H1 (cell line): ENCODE measurements around the gene STK33. TPM values are rescaled to one million over a fixed set of nuclear protein-coding genes. Genes with fewer than 3 reads are reported as not detected.
A peak's percentile ranks its signal among the peaks of the same experiment; 100 is the strongest.

Source experiments
- CTCF ChIA-PET: fragments of 300-600 bp; sonication (Branson Sonifier 250); formaldehyde crosslinking; loops from one replicate; lab custom pipeline; 2021; ENCODE audit not compliant: partially characterized antibody; lab: Charles Lee
- POLR2A ChIA-PET: fragments of 300-600 bp; sonication (Branson Sonifier 250); formaldehyde crosslinking; loops from one replicate; lab custom pipeline; 2021; ENCODE audit warnings: inconsistent platforms; ENCODE audit not compliant: partially characterized antibody; lab: Charles Lee
- DNase-seq, 2 experiments: peaks; one replicate each; pipeline versions ENCODE4 v3.0.0 to v3.0.0-alpha.2; 2010 to 2022; ENCODE audit warnings: low spot score in 2 of 2, low read depth in 1 of 2, mixed read lengths in 1 of 2
- FAIRE-seq: peaks from 2 replicates; lab custom pipeline; 2011; peaks lifted over from hg19 to GRCh38; lab: Jason Lieb, UNC
- H2AFZ ChIP-seq: 2 replicates; pipeline ENCODE4 v1.8.1; 2012; ENCODE audit warnings: low read length, inconsistent platforms
- H2AK5ac ChIP-seq: 2 replicates; pipeline ENCODE4 v1.6.1; 2013; ENCODE audit warnings: low read depth, low read length
- H2BK120ac ChIP-seq: replicated peaks from 2 replicates; pipeline ENCODE3; 2013; ENCODE audit warnings: low read depth, low read length, inconsistent platforms
- H2BK12ac ChIP-seq: 2 replicates; pipeline ENCODE4 v1.6.1; 2013; ENCODE audit warnings: low read depth, low read length
- H2BK15ac ChIP-seq: 2 replicates; pipeline ENCODE4 v1.6.1; 2013; ENCODE audit warnings: low read length
- H2BK20ac ChIP-seq: 2 replicates; pipeline ENCODE4 v1.6.1; 2013; ENCODE audit warnings: low read length
- H2BK5ac ChIP-seq: 2 replicates; pipeline ENCODE4 v1.6.1; 2013; ENCODE audit warnings: low read depth, low read length
- H3K14ac ChIP-seq: 2 replicates; pipeline ENCODE4 v1.6.1; 2013; ENCODE audit warnings: inconsistent platforms; ENCODE audit not compliant: insufficient read length
- H3K18ac ChIP-seq: 2 replicates; pipeline ENCODE4 v1.6.1; 2013; ENCODE audit warnings: low read length; ENCODE audit errors: extremely low read depth
- H3K23ac ChIP-seq: 2 replicates; pipeline ENCODE4 v1.6.1; 2013; ENCODE audit warnings: inconsistent platforms; ENCODE audit not compliant: insufficient read length
- H3K23me2 ChIP-seq: 2 replicates; pipeline ENCODE4 v1.6.1; 2013; ENCODE audit warnings: low read depth, low read length
- H3K27ac ChIP-seq: 2 replicates; pipeline ENCODE4 v1.6.1; 2011; ENCODE audit warnings: low read depth, low read length, inconsistent platforms
- H3K27me3 ChIP-seq, 4 experiments: replicated peaks in 1 of 4; 1 replicate in 1 of 4; 2 replicates in 3 of 4; pipeline versions ENCODE4 v1.6.1 to v1.8.1; 2011 to 2013; ENCODE audit warnings: low read length in 3 of 4, mild to moderate bottlenecking in 3 of 4, inconsistent platforms in 2 of 4, mixed read lengths in 2 of 4, moderate library complexity in 1 of 4; ENCODE audit not compliant: control insufficient read depth in 3 of 4, insufficient read depth in 3 of 4; ENCODE audit errors: extremely low read depth in 1 of 4
- H3K36me3 ChIP-seq, 4 experiments: 2 replicates each; pipeline versions ENCODE4 v1.6.1 to v1.8.1; 2011 to 2013; ENCODE audit warnings: mild to moderate bottlenecking in 4 of 4, low read length in 3 of 4, moderate library complexity in 2 of 4, control low read depth in 1 of 4, inconsistent platforms in 1 of 4; ENCODE audit not compliant: insufficient read depth in 4 of 4, control insufficient read depth in 2 of 4
- H3K4ac ChIP-seq: replicated peaks from 2 replicates; pipeline ENCODE3; 2013; ENCODE audit warnings: low read length, low read depth, mixed read lengths, inconsistent platforms; ENCODE audit not compliant: insufficient read length
- H3K4me1 ChIP-seq, 4 experiments: replicated peaks in 1 of 4; 1 replicate in 1 of 4; 2 replicates in 3 of 4; pipeline versions ENCODE4 v1.6.1 to v1.8.1; 2011 to 2013; ENCODE audit warnings: low read length in 3 of 4, inconsistent platforms in 2 of 4, mixed read lengths in 1 of 4; ENCODE audit not compliant: insufficient read depth in 4 of 4, control insufficient read depth in 3 of 4
- H3K4me2 ChIP-seq, 2 experiments: 2 replicates each; pipeline versions ENCODE4 v1.6.1 to v1.8.1; 2011 to 2013; ENCODE audit warnings: low read depth in 2 of 2, low read length in 2 of 2, control low read depth in 1 of 2, inconsistent platforms in 1 of 2, mild to moderate bottlenecking in 1 of 2; ENCODE audit not compliant: insufficient read depth in 1 of 2
- H3K4me3 ChIP-seq, 4 experiments: fragments of 200-600, 300-600 bp in 1 of 4; sonication (generic), shearing (Covaris generic), sonication (Bioruptor Twin) in 1 of 4; 2 replicates each; pipeline versions ENCODE4 v1.5.1 to v1.8.1; 2011 to 2016; ENCODE audit warnings: low read length in 4 of 4, low read depth in 3 of 4, control low read depth in 2 of 4, inconsistent platforms in 2 of 4, mild to moderate bottlenecking in 2 of 4, mixed read lengths in 1 of 4, moderate library complexity in 1 of 4; ENCODE audit not compliant: insufficient read depth in 2 of 4; ENCODE audit errors: extremely low read depth in 1 of 4
- H3K56ac ChIP-seq: replicated peaks from 2 replicates; pipeline ENCODE3; 2013; ENCODE audit warnings: low read depth, mild to moderate bottlenecking, mixed read lengths, low read length, inconsistent platforms; ENCODE audit not compliant: insufficient read length
- H3K79me1 ChIP-seq: 2 replicates; pipeline ENCODE4 v1.6.1; 2013; ENCODE audit warnings: low read depth, low read length, control low read depth
- H3K79me2 ChIP-seq, 2 experiments: 2 replicates each; pipeline versions ENCODE4 v1.6.1 to v1.8.1; 2012 to 2013; ENCODE audit warnings: low read length in 2 of 2, mild to moderate bottlenecking in 2 of 2, inconsistent platforms in 1 of 2; ENCODE audit not compliant: insufficient read depth in 2 of 2, control insufficient read depth in 1 of 2
- H3K9ac ChIP-seq, 4 experiments: replicated peaks in 1 of 4; 1 replicate in 1 of 4; 2 replicates in 3 of 4; pipeline versions ENCODE4 v1.6.1 to v1.8.1; 2011 to 2013; ENCODE audit warnings: low read depth in 3 of 4, low read length in 3 of 4, control low read depth in 2 of 4, mild to moderate bottlenecking in 2 of 4, moderate library complexity in 2 of 4, inconsistent platforms in 1 of 4; ENCODE audit errors: extremely low read depth in 1 of 4
- H3K9me3 ChIP-seq, 2 experiments: 2 replicates each; pipeline versions ENCODE4 v1.6.1 to v1.8.1; 2012 to 2013; ENCODE audit warnings: mild to moderate bottlenecking in 2 of 2, moderate library complexity in 2 of 2, control low read depth in 1 of 2, inconsistent platforms in 1 of 2, low read depth in 1 of 2, low read length in 1 of 2, mixed read lengths in 1 of 2; ENCODE audit not compliant: insufficient read depth in 2 of 2
- H4K20me1 ChIP-seq, 2 experiments: replicated peaks in 1 of 2; 2 replicates each; pipeline versions ENCODE3 to v1.8.1; 2011 to 2013; ENCODE audit warnings: inconsistent platforms in 2 of 2, low read length in 2 of 2, mild to moderate bottlenecking in 1 of 2; ENCODE audit not compliant: insufficient read depth in 2 of 2, control insufficient read depth in 1 of 2
- H4K5ac ChIP-seq: 2 replicates; pipeline ENCODE4 v1.6.1; 2013; ENCODE audit warnings: low read length, low read depth, mixed read lengths, inconsistent platforms; ENCODE audit not compliant: insufficient read length
- H4K8ac ChIP-seq: 2 replicates; pipeline ENCODE4 v1.8.0; 2013; ENCODE audit warnings: mild to moderate bottlenecking, moderate library complexity, low read length, inconsistent platforms; ENCODE audit not compliant: insufficient read depth; ENCODE audit errors: extremely low read depth
- H4K91ac ChIP-seq: replicated peaks from 2 replicates; pipeline ENCODE3; 2013; ENCODE audit warnings: low read length, mixed read lengths, inconsistent platforms; ENCODE audit not compliant: insufficient read length
- GABPA ChIP-seq: IDR thresholded peaks from 2 replicates; pipeline ENCODE4 v1.6.1; 2011; ENCODE audit warnings: mild to moderate bottlenecking, low read length, moderate library complexity, borderline replicate concordance; ENCODE audit not compliant: insufficient read depth
- JUN ChIP-seq: IDR thresholded peaks from 2 replicates; pipeline ENCODE4 v1.6.1; 2011; ENCODE audit warnings: low read depth, mild to moderate bottlenecking, improper control_type of control experiment, low read length
- JUND ChIP-seq: IDR thresholded peaks from 2 replicates; pipeline ENCODE4 v1.6.1; 2011; ENCODE audit warnings: mild to moderate bottlenecking, improper control_type of control experiment, low read length
- PHF8 ChIP-seq: fragments of 200-600 bp; sonication (generic); conservative IDR thresholded peaks from 2 replicates; pipeline ENCODE4 v1.7.1; 2012; ENCODE audit warnings: low read depth, mild to moderate bottlenecking, inconsistent platforms, low read length, moderate library complexity
- SP1 ChIP-seq: IDR thresholded peaks from 2 replicates; pipeline ENCODE4 v1.6.1; 2011; ENCODE audit warnings: low read depth, low read length
- SP2 ChIP-seq: IDR thresholded peaks from 2 replicates; pipeline ENCODE4 v1.6.1; 2012; ENCODE audit warnings: mild to moderate bottlenecking, low read length, inconsistent platforms
- TAF1 ChIP-seq: IDR thresholded peaks from 2 replicates; pipeline ENCODE4 v1.6.1; 2011; ENCODE audit warnings: mild to moderate bottlenecking, low read depth, low read length
- TBP ChIP-seq: IDR thresholded peaks from 2 replicates; pipeline ENCODE4 v1.6.1; 2011; ENCODE audit warnings: low read depth, low read length, improper control_type of control experiment
- WGBS, 2 experiments: shearing (Covaris generic) in 1 of 2; methylation state at CpG; one replicate each; pipeline versions ENCODE4 v1.1.6 to v1.1.7; 2013 to 2015; ENCODE audit warnings: low lambda C conversion rate in 2 of 2, mixed read lengths in 2 of 2, inconsistent platforms in 1 of 2, low coverage in 1 of 2, missing lambda C conversion rate in 1 of 2; ENCODE audit not compliant: insufficient replicate concordance in 2 of 2, insufficient coverage in 1 of 2, insufficient read length in 1 of 2; ENCODE audit errors: extremely low coverage in 1 of 2, missing lambda C conversion rate in 1 of 2; 5-methylcytosine and 5-hydroxymethylcytosine counted together
- long read RNA-seq, 2 experiments: library from RNA in 1 of 2; library from capped mRNA in 1 of 2; stranded (forward); transcript quantifications; one replicate each; pipeline ENCODE4 v2.0.0, GENCODE V29; 2021; ENCODE audit warnings: inconsistent platforms in 1 of 2
- polyA minus RNA-seq, 3 experiments: library from RNA; depleted of rRNA, polyadenylated mRNA; stranded (reverse); fragments of >200 nt; gene quantifications; 1 replicate in 2 of 3; 2 replicates in 1 of 3; pipeline ENCODE4 v1.2.3, GENCODE V29; 2011
- polyA plus RNA-seq, 7 experiments: library from polyadenylated mRNA; depleted of rRNA in 3 of 7; stranded (reverse) in 5 of 7; unstranded in 2 of 7; fragments of >200 nt in 5 of 7; fragments of 200-250 nt in 2 of 7; gene quantifications; 1 replicate in 5 of 7; 2 replicates in 1 of 7; 4 replicates in 1 of 7; pipeline versions ENCODE4 v1.2.1 to v1.2.3, GENCODE V29; 2011 to 2013; ENCODE audit warnings: missing spikeins in 2 of 7, mixed read lengths in 2 of 7
- total RNA-seq: library from RNA; stranded (reverse); fragmentation: NEBNext Ultra II Directional; extraction: Animal tissue kit (Norgen Biotek cat#: 25700); gene quantifications from 2 replicates; pipeline ENCODE4 v1.2.1, GENCODE V29; 2021

Gene STK33
- total RNA-seq, result 16.0 and 25.1 TPM in 2 replicates
- polyA plus RNA-seq (2011; rRNA removed), result 7.0 and 8.8 TPM in 2 replicates
- polyA plus RNA-seq (2011; cell fraction: cytosol; rRNA removed), result 9.2 TPM
- polyA plus RNA-seq (2011; cell fraction: nucleus; rRNA removed), result 14.2 TPM
- 9.0 to 15.0 TPM (median 10.8 TPM) in 4 replicates for polyA plus RNA-seq (2012, experiment 1 of 2)
- polyA plus RNA-seq (2012, experiment 2 of 2), result 1.7 TPM
- polyA plus RNA-seq (2013, experiment 1 of 2), result 20.6 TPM
- 19.1 TPM for polyA plus RNA-seq (2013, experiment 2 of 2)
- 6.7 and 8.9 TPM in 2 replicates for polyA minus RNA-seq (2011; rRNA and poly(A)+ RNA removed)
- 7.6 TPM for polyA minus RNA-seq (2011; cell fraction: cytosol; rRNA and poly(A)+ RNA removed)
- 27.0 TPM for polyA minus RNA-seq (2011; cell fraction: nucleus; rRNA and poly(A)+ RNA removed)
- long read RNA-seq, experiment 1, partial matches to known transcripts, result 6 of 10 reads
- long read RNA-seq, experiment 1, other reads (novel, unspliced or antisense), result 4 of 10 reads
- long read RNA-seq, experiment 2, partial matches to known transcripts, result 0 of 1 reads
- long read RNA-seq, experiment 2, other reads (novel, unspliced or antisense), result 1 of 1 reads

- Histone ChIP-seq H3K79me2 (0 out of 4 replicates have a peak, but pooled peaks cover 0 to 12% of the 10 kb centered on the region in 2 experiments), H2BK120ac (peak within 1 kb of the TSS; percentile 29), H3K4ac (peak within 1 kb of the TSS; percentile 71), H3K14ac (peak within 1 kb of the TSS; percentile 35), H2BK20ac (no peak within 1 kb of the TSS), H3K56ac (peak within 1 kb of the TSS; percentile 62), H4K5ac (peak within 1 kb of the TSS; percentile 94), H3K27me3 (no peaks in the 10 kb centered on the region), H3K23me2 (peaks cover 10% of the 10 kb centered on the region), H3K9ac (peak within 1 kb of the TSS in 3 of 4 experiments; percentile 67 to 77 (median 69); a peak in 6 of 7 replicates), H3K79me1 (no peaks in the 10 kb centered on the region; the same call in 1 of the 2 replicates), H4K91ac (peak within 1 kb of the TSS; percentile 88), H4K20me1 (no peaks in the 10 kb centered on the region), H3K23ac (no peak within 1 kb of the TSS), H3K4me1 (peaks cover 0 to 10% (median 4%) of the 10 kb centered on the region in 4 experiments; a peak in 4 of 7 replicates), H3K4me2 (peak within 1 kb of the TSS; percentile 80 to 91), H4K8ac (peak within 1 kb of the TSS; percentile 94; the same call in 1 of the 2 replicates), H3K4me3 (peak within 1 kb of the TSS; percentile 71 to 89 (median 84)), H2BK15ac (peak within 1 kb of the TSS; percentile 61; the same call in 1 of the 2 replicates), H2AK5ac (no peak within 1 kb of the TSS), H3K36me3 (no peaks in the 10 kb centered on the region), H3K9me3 (no peaks in the 10 kb centered on the region), H3K18ac (peak within 1 kb of the TSS; percentile 93), H2AFZ (peak within 1 kb of the TSS; percentile 97), H2BK12ac (no peak within 1 kb of the TSS), H2BK5ac (peak within 1 kb of the TSS; percentile 19; the same call in 1 of the 2 replicates), H3K27ac (peak within 1 kb of the TSS; percentile 67)
- ChIA-PET CTCF (interaction anchor here (0.5 to 3.1 kb wide), 4 partner anchors 10 to 371 kb away, joined by 3 to 15 read pairs (median 4); no protein-coding TSS in a partner anchor), POLR2A (interaction anchor here (0.8 to 2.6 kb wide), 9 partner anchors 10 to 236 kb away, joined by 3 to 24 read pairs (median 4); partner anchors contain the start of genes RPL27A and TRIM66)
- DNase-seq, result peak; percentile 27 to 88
- WGBS, 2 experiments, result 4% methylated on average over 51 of the region's 55 CpGs; no CpG with 5 or more reads in 1 of the 2 experiments
- FAIRE-seq, result no peak
- peak; percentile 60 for TF ChIP-seq TAF1
- TF ChIP-seq PHF8, result peak; percentile 70
- TF ChIP-seq GABPA, result no peak
- no peak for TF ChIP-seq TBP
- no peak for TF ChIP-seq JUN
- no peak for TF ChIP-seq JUND
- no peak for TF ChIP-seq SP2
- TF ChIP-seq SP1, result no peak
These were observed at the start of gene STK33 for GRCh38 chr11:8593935-8594909. TSS of gene STK33 (minus strand) at chr11:8594228. CDS start at chr11:8474905, 119,323 bp downstream.
